Fibroblast of pulmonary artery (primary cell): ENCODE measurements around the gene GALNT2.

Experiments
- DNase-seq: peaks from one replicate; pipeline ENCODE4 v3.0.0-alpha.2; 2010; ENCODE audit warnings: low read depth
- H3K4me3 ChIP-seq: replicated peaks from 2 replicates; pipeline ENCODE4 v1.5.1; 2011; ENCODE audit warnings: low read depth, mild to moderate bottlenecking, control low read depth, low read length, moderate library complexity
- CTCF ChIP-seq: IDR thresholded peaks from 2 replicates; pipeline ENCODE4 v1.5.1; 2011; ENCODE audit warnings: mild to moderate bottlenecking, control low read depth, low read length, inconsistent platforms; ENCODE audit errors: missing control alignments

Gene GALNT2

GRCh38 chr1:230272557-230272956 is 205.5 kb downstream of the GALNT2 start:
- no peak overlapping the region for H3K4me3 ChIP-seq
- TF ChIP-seq CTCF: no peak
- no peak for DNase-seq

- H3K4me3 ChIP-seq: no peak overlapping the region
- no peak for TF ChIP-seq CTCF
Observed at GRCh38 chr1:230273141-230273710, 206.2 kb downstream of the GALNT2 start.

GRCh38 chr1:230274254-230274653 is 207.2 kb downstream of the GALNT2 start:
- H3K4me3 ChIP-seq: no peak overlapping the region
- no peak for DNase-seq
- TF ChIP-seq CTCF: no peak

More at GRCh38 chr1:230273141-230273710, 206.2 kb downstream of the GALNT2 start:
- no peak for DNase-seq

- no peak for TF ChIP-seq CTCF
- no peak overlapping the region for H3K4me3 ChIP-seq
- no peak for DNase-seq
Observed at GRCh38 chr1:230276401-230276800, 209.4 kb downstream of the GALNT2 start.

GRCh38 chr1:230277201-230278025 is 210.4 kb downstream of the GALNT2 start:
- no peak for DNase-seq
- no peak overlapping the region for H3K4me3 ChIP-seq
- TF ChIP-seq CTCF: no peak

- H3K4me3 ChIP-seq: no peak overlapping the region
- no peak for DNase-seq
- TF ChIP-seq CTCF: no peak
Observed at GRCh38 chr1:230278376-230278775, 211.3 kb downstream of the GALNT2 start.
